ENCODE data around the gene GAB4. TPM values are rescaled to one million over a fixed set of nuclear protein-coding genes. Genes with fewer than 3 reads are reported as not detected.
"Not testable (repeated sequence)": the region's sequence is repeated elsewhere in the genome, so short reads cannot be mapped to it uniquely, and the experiment has no call there.

GAB4 gene
- total and polyA plus RNA-seq, 4 donors = not detected

GRCh38 chr22:16949561-16949960 is 58.5 kb downstream of the GAB4 start (continued):
- TF ChIP-seq, protein P1, sequence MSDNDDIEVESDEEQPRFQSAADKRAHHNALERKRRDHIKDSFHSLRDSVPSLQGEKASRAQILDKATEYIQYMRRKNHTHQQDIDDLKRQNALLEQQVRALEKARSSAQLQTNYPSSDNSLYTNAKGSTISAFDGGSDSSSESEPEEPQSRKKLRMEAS (IDR thresholded peaks at IDR 0.05) = no peak
- TF ChIP-seq HNF4A (conservative IDR thresholded peaks at IDR 0.05) (no peak), NR2F2 (IDR thresholded peaks at IDR 0.05) (no peak), EGR1 (IDR thresholded peaks at IDR 0.05; ENCODE audit: low read depth in 2 of 2) (no peak), FOXA2 (IDR thresholded peaks at IDR 0.05) (no peak), JUND (IDR thresholded peaks at IDR 0.05) (no peak), YY1 (IDR thresholded peaks at IDR 0.05) (no peak), ZBTB33 (IDR thresholded peaks at IDR 0.05) (no peak), TAF1 (conservative IDR thresholded peaks at IDR 0.05) (no peak)

DNA sequence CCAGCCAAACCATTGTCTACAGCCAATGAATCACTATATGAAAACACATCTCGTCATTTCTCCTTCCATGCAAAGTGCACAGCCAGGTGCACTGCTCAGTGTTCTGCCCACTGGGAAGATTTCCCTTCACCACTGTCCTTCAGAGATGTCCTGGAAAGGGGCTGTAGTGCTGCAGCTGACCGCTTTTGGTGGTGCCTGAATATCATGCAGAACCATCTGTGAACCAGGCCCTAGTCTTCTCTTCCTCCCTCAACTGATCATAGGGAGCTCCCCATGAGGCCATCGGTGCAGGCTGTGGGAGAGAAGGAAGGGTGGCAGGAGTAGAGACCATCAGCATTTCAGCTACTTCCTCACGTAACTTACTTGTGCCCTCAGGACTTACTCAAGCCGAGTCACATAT is 70.2 kb downstream of the GAB4 start:
- WGBS = 65% methylated on average over 5 of the region's 5 CpGs
- H3K27ac ChIP-seq (ENCODE audit: low read depth in 1 of 2, low read length in 2 of 2) = no peak overlapping the region
- H3K4me3 ChIP-seq (ENCODE audit: low read depth in 1 of 3, low read length in 3 of 3) = no peak overlapping the region
- no peak overlapping the region for H3K9ac ChIP-seq (ENCODE audit: low read depth in 1 of 2, low read length in 2 of 2)
- H3K9me3 ChIP-seq (ENCODE audit: control insufficient read depth in 4 of 4, low read length in 3 of 4) = no peaks in the 10 kb centered on the region
- TF ChIP-seq, protein P1 (IDR thresholded peaks at IDR 0.05) = no peak
- TF ChIP-seq CTCF (IDR thresholded peaks at IDR 0.05; ENCODE audit: low read depth, low read length, missing input control) (no peak), NR2F2 (IDR thresholded peaks at IDR 0.05) (no peak), GABPA (IDR thresholded peaks at IDR 0.05 in 1 of 2, conservative IDR thresholded peaks at IDR 0.05 in 1 of 2) (no peak), EGR1 (IDR thresholded peaks at IDR 0.05; ENCODE audit: low read depth in 2 of 2) (no peak)
- H3K36me3 ChIP-seq (ENCODE audit: control insufficient read depth in 4 of 4, insufficient read depth in 3 of 4, low read depth in 1 of 4, low read length in 3 of 4) = no peaks in the 10 kb centered on the region
- DNase-seq (ENCODE audit: low spot score) = no peak
- peaks cover 0 to 7% (median 2%) of the 10 kb centered on the region in 4 donors for H3K27me3 ChIP-seq (ENCODE audit: control insufficient read depth in 4 of 4, insufficient read depth in 4 of 4, low read length in 3 of 4)
- H3K4me1 ChIP-seq (ENCODE audit: control insufficient read depth in 4 of 4, insufficient read depth in 4 of 4, low read length in 3 of 4) = no peaks in the 10 kb centered on the region

DNA sequence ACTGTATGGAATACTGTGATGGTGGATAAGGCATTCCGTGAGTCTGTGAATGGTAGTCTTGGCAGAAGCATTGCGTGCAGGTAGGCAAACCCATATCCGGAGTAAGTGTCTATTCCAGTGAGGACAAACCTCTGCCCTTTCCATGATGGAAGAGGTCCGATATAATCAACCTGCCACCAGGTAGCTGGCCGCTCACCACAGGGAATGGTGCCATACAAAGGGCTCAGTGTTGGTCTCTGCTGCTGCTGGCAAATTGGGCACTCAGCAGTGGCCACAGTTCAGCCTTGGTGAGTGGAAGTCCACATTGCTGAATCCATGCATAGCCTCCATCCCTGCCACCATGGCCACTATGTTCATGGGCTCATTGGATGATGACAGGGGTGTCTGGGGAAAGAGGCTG is 70.8 kb downstream of the GAB4 start:
- DNase-seq (ENCODE audit: low spot score); H3K4me3 ChIP-seq (ENCODE audit: low read depth in 1 of 3, low read length in 3 of 3): not testable (repeated sequence)
- WGBS = 89% methylated on average over 5 of the region's 5 CpGs

GRCh38 chr22:16936625-16937024 is 71.4 kb downstream of the GAB4 start:
- Histone ChIP-seq H3K36me3 (ENCODE audit: control insufficient read depth in 4 of 4, insufficient read depth in 3 of 4, low read depth in 1 of 4, low read length in 3 of 4) (no peaks in the 10 kb centered on the region), H3K27me3 (ENCODE audit: control insufficient read depth in 4 of 4, insufficient read depth in 4 of 4, low read length in 3 of 4) (peaks cover 0 to 7% (median 3%) of the 10 kb centered on the region in 4 donors), H3K9me3 (ENCODE audit: control insufficient read depth in 4 of 4, low read length in 3 of 4) (no peaks in the 10 kb centered on the region), H3K27ac (ENCODE audit: low read depth in 1 of 2, low read length in 2 of 2) (no peak overlapping the region), H3K9ac (ENCODE audit: low read depth in 1 of 2, low read length in 2 of 2) (no peak overlapping the region), H3K4me1 (ENCODE audit: control insufficient read depth in 4 of 4, insufficient read depth in 4 of 4, low read length in 3 of 4) (no peaks in the 10 kb centered on the region), H3K4me3 (ENCODE audit: low read depth in 1 of 3, low read length in 3 of 3) (no peak overlapping the region)
- no peak for DNase-seq (ENCODE audit: low spot score)
- WGBS = 70% methylated on average over 5 of the region's 5 CpGs
- TF ChIP-seq HNF4A (conservative IDR thresholded peaks at IDR 0.05) = no peak
- TF ChIP-seq HNF4G (IDR thresholded peaks at IDR 0.05) = no peak
- no peak for TF ChIP-seq NR2F2 (IDR thresholded peaks at IDR 0.05)
- TF ChIP-seq, protein P2, sequence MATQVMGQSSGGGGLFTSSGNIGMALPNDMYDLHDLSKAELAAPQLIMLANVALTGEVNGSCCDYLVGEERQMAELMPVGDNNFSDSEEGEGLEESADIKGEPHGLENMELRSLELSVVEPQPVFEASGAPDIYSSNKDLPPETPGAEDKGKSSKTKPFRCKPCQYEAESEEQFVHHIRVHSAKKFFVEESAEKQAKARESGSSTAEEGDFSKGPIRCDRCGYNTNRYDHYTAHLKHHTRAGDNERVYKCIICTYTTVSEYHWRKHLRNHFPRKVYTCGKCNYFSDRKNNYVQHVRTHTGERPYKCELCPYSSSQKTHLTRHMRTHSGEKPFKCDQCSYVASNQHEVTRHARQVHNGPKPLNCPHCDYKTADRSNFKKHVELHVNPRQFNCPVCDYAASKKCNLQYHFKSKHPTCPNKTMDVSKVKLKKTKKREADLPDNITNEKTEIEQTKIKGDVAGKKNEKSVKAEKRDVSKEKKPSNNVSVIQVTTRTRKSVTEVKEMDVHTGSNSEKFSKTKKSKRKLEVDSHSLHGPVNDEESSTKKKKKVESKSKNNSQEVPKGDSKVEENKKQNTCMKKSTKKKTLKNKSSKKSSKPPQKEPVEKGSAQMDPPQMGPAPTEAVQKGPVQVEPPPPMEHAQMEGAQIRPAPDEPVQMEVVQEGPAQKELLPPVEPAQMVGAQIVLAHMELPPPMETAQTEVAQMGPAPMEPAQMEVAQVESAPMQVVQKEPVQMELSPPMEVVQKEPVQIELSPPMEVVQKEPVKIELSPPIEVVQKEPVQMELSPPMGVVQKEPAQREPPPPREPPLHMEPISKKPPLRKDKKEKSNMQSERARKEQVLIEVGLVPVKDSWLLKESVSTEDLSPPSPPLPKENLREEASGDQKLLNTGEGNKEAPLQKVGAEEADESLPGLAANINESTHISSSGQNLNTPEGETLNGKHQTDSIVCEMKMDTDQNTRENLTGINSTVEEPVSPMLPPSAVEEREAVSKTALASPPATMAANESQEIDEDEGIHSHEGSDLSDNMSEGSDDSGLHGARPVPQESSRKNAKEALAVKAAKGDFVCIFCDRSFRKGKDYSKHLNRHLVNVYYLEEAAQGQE (IDR thresholded peaks at IDR 0.05) = no peak
- no peak for TF ChIP-seq YY1 (IDR thresholded peaks at IDR 0.05)
- TF ChIP-seq GABPA (IDR thresholded peaks at IDR 0.05 in 1 of 2, conservative IDR thresholded peaks at IDR 0.05 in 1 of 2) = no peak
- TF ChIP-seq, protein P1 (IDR thresholded peaks at IDR 0.05) = no peak
- no peak for TF ChIP-seq RAD21 (IDR thresholded peaks at IDR 0.05)
- TF ChIP-seq SP1 (IDR thresholded peaks at IDR 0.05) = no peak
- TF ChIP-seq ATF3 (IDR thresholded peaks at IDR 0.05) = no peak
- TF ChIP-seq FOXA2 (IDR thresholded peaks at IDR 0.05) = no peak

More for the DNA sequence above, 70.8 kb downstream of the GAB4 start:
- H3K4me1 ChIP-seq (ENCODE audit: control insufficient read depth in 4 of 4, insufficient read depth in 4 of 4, low read length in 3 of 4); H3K9me3 ChIP-seq (ENCODE audit: control insufficient read depth in 4 of 4, low read length in 3 of 4); H3K36me3 ChIP-seq (ENCODE audit: control insufficient read depth in 4 of 4, insufficient read depth in 3 of 4, low read depth in 1 of 4, low read length in 3 of 4); H3K27me3 ChIP-seq (ENCODE audit: control insufficient read depth in 4 of 4, insufficient read depth in 4 of 4, low read length in 3 of 4); H3K27ac ChIP-seq (ENCODE audit: low read depth in 1 of 2, low read length in 2 of 2); H3K9ac ChIP-seq (ENCODE audit: low read depth in 1 of 2, low read length in 2 of 2): not testable (repeated sequence)

Data from liver (tissue), 9 donors.